T-helper 1 cell (primary cell): ENCODE data around the gene HEATR1.
A peak's percentile ranks its signal among the peaks of the same experiment; 100 is the strongest.

Source experiments
- DNase-seq, 5 donors: peaks; one replicate each; pipeline ENCODE4 v3.0.0-alpha.2; 2012 to 2020

The HEATR1 gene

GRCh38 chr1:236535662-236536161 lies 68.6 kb downstream of the HEATR1 start:
- no peak for DNase-seq

- DNase-seq, result no peak
Observed at GRCh38 chr1:236535190-236535589, 69.1 kb downstream of the HEATR1 start.

GRCh38 chr1:236534151-236534651 lies 70.1 kb downstream of the HEATR1 start:
- DNase-seq, result peak in 1 of 5 donors; percentile 43

- no peak for DNase-seq
Observed at GRCh38 chr1:236532850-236533249, 71.5 kb downstream of the HEATR1 start.

- DNase-seq, result no peak
Observed at GRCh38 chr1:236530959-236531358, 73.4 kb downstream of the HEATR1 start.

- no peak for DNase-seq
Observed at GRCh38 chr1:236530286-236530685, 74.0 kb downstream of the HEATR1 start.

- no peak for DNase-seq
Observed at GRCh38 chr1:236526079-236526478, 78.2 kb downstream of the HEATR1 start.

GRCh38 chr1:236524895-236525184 lies 79.5 kb downstream of the HEATR1 start:
- no peak for DNase-seq

GRCh38 chr1:236524142-236524894 lies 80.0 kb downstream of the HEATR1 start:
- DNase-seq, result peak; percentile 20 to 82 (median 53)

- peak; percentile 75 to 84 (median 80) for DNase-seq
Observed at GRCh38 chr1:236523704-236524141, 80.6 kb downstream of the HEATR1 start, which contains the start of gene LGALS8. TSS of gene LGALS8 (plus strand) at chr1:236523982. CDS start at chr1:236526071, 2,089 bp downstream.

- no peak for DNase-seq
Observed at GRCh38 chr1:236522937-236523703, 81.2 kb downstream of the HEATR1 start.

- no peak for DNase-seq
Observed at GRCh38 chr1:236520445-236521005, 83.8 kb downstream of the HEATR1 start.

- DNase-seq, result no peak
Observed at GRCh38 chr1:236518322-236518721, 86.0 kb downstream of the HEATR1 start.

- peak; percentile 14 to 59 (median 26) for DNase-seq
Observed at GRCh38 chr1:236516929-236517704, 87.2 kb downstream of the HEATR1 start.

- DNase-seq, result no peak
Observed at GRCh38 chr1:236515443-236515958, 88.8 kb downstream of the HEATR1 start.

GRCh38 chr1:236514703-236515442 lies 89.4 kb downstream of the HEATR1 start:
- DNase-seq, result no peak

- DNase-seq, result no peak
Observed at GRCh38 chr1:236511735-236512418, 92.4 kb downstream of the HEATR1 start.

GRCh38 chr1:236509647-236510401 lies 94.5 kb downstream of the HEATR1 start:
- no peak for DNase-seq

- no peak for DNase-seq
Observed at GRCh38 chr1:236509203-236509602, 95.1 kb downstream of the HEATR1 start.

- DNase-seq, result peak in 1 of 5 donors; percentile 61
Observed at GRCh38 chr1:236508593-236509027, 95.7 kb downstream of the HEATR1 start.
